ENCODE measurements around the gene SASS6.

DNA sequence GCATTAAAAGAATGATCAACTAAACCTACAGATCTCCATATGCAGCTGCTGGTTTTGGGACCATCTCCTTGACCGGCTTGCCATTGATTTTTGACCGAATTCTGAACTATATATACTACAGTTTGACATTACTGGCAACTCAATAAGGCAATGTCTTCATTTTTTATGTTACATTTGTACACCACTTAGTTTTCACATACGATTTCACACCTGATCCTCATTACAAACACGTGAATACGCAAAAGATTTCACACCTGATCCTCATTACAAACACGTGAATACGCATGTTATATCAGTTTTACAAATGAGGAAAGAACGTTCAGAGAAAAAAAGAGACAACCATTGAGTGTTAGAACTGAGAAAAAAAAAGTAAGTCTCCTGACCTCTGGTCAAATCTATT lies 1.1 kb downstream of the SASS6 start:
- no peak for TF ChIP-seq POLR2A (IDR thresholded peaks at IDR 0.05; ENCODE audit: low read depth, low read length)
- no peak for TF ChIP-seq SPI1 (IDR thresholded peaks at IDR 0.05; ENCODE audit: low read depth, low read length)
- TF ChIP-seq TAF1 (IDR thresholded peaks at IDR 0.05; ENCODE audit: low read depth, low read length), result no peak
- TF ChIP-seq POLR2AphosphoS5 (IDR thresholded peaks at IDR 0.05; ENCODE audit: low read depth, low read length), result no peak
- no peak for TF ChIP-seq POU2F2 (IDR thresholded peaks at IDR 0.05; ENCODE audit: low read depth, low read length)
